ENCODE measurements around the gene CCDC47.

Gene CCDC47

DNA sequence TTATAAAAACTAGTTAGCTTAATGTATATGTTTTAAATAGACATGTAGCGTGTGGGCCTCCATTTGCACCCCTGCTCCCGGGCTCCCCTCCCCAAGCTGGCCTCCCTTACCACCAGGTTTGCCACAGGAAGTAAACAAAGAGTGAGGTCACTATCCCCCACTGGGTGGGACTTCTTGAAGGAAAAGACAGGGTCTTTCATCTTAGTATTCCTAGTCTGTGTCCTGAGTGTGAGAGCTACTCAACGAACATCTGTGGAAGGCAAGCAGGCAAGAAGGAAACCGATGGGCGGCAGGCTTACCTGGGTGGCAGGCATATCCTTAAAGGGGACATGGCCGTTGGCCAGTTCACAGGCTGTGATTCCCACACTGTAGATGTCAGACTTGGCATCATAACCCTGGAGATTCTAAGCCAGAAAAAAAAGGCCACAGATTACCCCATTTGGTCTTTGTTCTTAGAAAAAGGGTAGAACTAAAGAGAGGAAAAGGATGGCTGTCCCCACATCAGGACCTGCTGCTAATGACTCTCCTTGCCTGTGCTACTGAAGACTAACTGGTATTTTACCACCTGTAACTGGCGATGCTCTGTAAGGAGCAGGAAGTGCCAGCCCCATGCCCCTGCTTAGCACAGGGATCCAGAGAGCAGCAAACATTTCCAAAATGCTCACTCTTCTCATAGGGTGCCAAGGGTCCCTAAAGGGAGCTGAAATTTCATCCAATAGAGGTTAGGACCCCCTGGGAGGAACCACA, 66.9 kb downstream of the CCDC47 start:
- no peak for DNase-seq (ENCODE audit: extremely low read depth, low read depth)
- TF ChIP-seq, protein P1, sequence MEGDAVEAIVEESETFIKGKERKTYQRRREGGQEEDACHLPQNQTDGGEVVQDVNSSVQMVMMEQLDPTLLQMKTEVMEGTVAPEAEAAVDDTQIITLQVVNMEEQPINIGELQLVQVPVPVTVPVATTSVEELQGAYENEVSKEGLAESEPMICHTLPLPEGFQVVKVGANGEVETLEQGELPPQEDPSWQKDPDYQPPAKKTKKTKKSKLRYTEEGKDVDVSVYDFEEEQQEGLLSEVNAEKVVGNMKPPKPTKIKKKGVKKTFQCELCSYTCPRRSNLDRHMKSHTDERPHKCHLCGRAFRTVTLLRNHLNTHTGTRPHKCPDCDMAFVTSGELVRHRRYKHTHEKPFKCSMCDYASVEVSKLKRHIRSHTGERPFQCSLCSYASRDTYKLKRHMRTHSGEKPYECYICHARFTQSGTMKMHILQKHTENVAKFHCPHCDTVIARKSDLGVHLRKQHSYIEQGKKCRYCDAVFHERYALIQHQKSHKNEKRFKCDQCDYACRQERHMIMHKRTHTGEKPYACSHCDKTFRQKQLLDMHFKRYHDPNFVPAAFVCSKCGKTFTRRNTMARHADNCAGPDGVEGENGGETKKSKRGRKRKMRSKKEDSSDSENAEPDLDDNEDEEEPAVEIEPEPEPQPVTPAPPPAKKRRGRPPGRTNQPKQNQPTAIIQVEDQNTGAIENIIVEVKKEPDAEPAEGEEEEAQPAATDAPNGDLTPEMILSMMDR (IDR thresholded peaks at IDR 0.05; ENCODE audit: low read depth, low read length) = no peak

- DNase-seq (ENCODE audit: extremely low read depth, low read depth) = no peak
- TF ChIP-seq, protein P1 (IDR thresholded peaks at IDR 0.05; ENCODE audit: low read depth, low read length) = no peak
These were observed 67.7 kb downstream of the CCDC47 start for GRCh38 chr17:63705657-63706056.

GRCh38 chr17:63704836-63705235, 68.6 kb downstream of the CCDC47 start:
- DNase-seq (ENCODE audit: extremely low read depth, low read depth) = no peak
- TF ChIP-seq, protein P1 (IDR thresholded peaks at IDR 0.05; ENCODE audit: low read depth, low read length) = no peak

DNA sequence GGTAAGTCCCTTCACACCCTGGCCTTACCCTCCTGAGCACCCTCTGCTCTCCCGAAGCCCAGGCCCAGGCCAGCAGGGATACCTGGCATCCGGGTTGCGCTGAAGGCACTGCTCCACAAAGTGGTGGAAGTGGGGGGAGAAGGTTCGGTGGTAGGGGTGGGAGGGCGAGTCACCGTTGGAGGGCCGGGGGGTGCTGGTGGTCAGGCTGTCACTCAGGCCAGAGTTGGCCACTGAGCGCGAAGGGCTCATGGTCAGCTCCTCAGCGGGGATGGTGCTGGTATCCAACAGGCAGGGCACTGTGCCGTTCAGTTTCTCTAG, 69.2 kb downstream of the CCDC47 start:
- no peak for DNase-seq (ENCODE audit: extremely low read depth, low read depth)
- TF ChIP-seq, protein P1 (IDR thresholded peaks at IDR 0.05; ENCODE audit: low read depth, low read length) = no peak

GRCh38 chr17:63703556-63704258, 69.7 kb downstream of the CCDC47 start:
- TF ChIP-seq, protein P1 (IDR thresholded peaks at IDR 0.05; ENCODE audit: low read depth, low read length) = no peak
- DNase-seq (ENCODE audit: extremely low read depth, low read depth) = no peak

- TF ChIP-seq, protein P1 (IDR thresholded peaks at IDR 0.05; ENCODE audit: low read depth, low read length) = no peak
- no peak for DNase-seq (ENCODE audit: extremely low read depth, low read depth)
These were observed 70.4 kb downstream of the CCDC47 start for GRCh38 chr17:63703029-63703428.

DNA sequence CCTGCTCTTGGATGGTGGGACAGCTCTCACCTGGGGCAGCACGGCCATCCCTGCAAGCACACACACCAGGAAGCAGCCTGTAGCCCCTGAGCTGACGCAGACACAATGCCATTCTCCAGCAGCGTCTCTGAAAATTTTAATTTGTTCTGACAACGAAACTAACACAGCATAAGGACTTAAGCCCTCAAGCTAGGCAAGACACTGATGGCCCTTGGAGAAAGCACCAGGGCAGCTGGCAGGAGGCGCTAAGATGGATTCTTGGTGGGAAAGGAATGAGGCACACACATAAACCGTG, 70.7 kb downstream of the CCDC47 start:
- TF ChIP-seq, protein P1 (IDR thresholded peaks at IDR 0.05; ENCODE audit: low read depth, low read length) = no peak
- DNase-seq (ENCODE audit: extremely low read depth, low read depth) = no peak

All from AG09319 (cell line).